HG03196 (cell line): Measurements from ENCODE around the gene ZNF582.

ENCODE experiments used
- ATAC-seq: cut with Tn5 transposase; IDR thresholded peaks from one replicate; pipeline ENCODE4 v1.9.1; 2021; ENCODE audit not compliant: unreplicated experiment

Gene ZNF582

DNA sequence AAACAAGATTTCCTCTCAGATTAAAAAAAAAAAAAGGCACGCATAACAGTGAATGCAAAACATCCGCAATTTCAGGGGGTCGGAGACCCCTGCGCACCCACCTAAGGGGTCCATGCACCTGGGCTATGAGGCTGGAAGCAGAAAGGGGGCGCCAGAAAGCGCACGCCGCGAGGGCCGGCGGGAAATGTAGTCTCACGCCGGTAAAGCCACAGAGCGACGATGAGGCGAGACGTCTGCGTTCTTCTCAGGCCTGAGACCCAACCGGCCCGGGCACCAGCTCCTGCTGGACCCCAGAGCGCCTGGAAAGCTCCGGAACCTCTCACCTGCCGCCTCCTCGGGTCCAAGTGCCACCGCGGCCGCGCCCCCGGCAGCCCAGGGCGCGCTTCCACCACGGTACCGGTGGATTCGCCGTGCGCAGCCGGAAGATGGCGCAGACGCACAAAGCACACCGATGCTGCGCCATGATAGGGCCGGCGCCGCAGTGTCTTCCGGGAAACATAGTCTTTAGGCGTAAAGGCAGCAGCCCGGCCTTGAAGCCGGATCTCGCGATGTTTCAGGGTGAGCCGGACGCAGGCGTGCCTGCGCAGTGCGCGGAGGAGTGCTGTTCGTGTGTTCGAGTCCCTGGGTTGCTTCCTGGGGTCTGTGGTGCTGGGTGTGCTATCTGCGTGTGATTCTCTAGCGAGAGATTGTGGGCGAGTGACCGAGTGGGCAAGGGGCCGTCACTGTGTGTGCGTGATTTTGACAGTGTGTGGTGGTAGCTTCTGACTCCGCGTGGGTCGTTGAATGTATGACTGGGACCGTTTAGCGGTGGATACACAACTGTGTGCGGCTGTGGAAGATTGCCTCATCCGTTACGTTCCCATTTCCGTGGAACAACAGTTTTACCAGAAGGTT is at the start of gene ZNF582:
Gene ZNF582, minus strand, starts transcription at position 416 of the 894 bp plus-strand sequence. CDS start 1,782 bp downstream, outside the sequence.
- peak; percentile 86 for ATAC-seq

DNA sequence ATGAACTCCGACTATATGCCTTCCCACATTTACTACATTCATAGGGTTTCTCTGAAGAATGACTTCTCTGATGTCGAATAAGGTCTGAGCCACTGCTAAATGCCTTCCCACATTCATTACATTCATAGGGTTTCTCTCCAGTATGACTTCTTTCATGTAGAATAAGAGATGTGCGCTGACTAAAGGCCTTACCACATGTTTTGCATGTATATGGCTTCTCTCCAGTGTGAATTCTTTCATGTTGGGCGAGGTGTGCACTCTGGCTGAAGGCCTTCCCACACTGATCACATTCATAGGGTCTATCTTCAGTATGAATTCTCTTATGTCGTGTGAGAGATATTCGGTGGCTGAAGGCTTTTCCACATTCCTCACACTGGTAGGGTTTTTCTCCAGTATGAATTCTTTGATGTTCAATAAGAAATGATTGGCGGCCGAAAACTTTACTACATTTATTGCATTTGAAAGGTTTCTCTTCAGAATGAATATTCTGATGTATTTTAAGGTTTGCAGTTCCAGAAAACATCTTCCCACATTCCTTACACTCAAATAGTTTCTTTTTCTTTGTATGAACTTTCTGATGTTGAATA is 48.0 kb upstream of the ZNF582 start:
- ATAC-seq: no peak

DNA sequence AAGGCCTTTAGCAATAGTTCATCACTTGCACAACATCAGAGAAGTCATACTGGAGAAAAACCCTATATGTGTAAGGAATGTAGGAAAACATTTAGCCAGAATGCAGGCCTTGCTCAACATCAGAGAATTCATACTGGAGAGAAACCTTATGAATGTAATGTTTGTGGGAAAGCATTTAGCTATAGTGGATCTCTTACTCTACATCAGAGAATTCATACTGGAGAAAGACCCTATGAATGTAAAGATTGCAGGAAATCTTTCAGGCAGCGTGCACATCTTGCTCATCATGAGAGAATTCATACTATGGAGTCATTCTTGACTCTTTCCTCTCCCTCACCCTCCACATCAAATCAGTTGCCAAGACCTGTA is 30.6 kb upstream of the ZNF582 start:
- no peak for ATAC-seq

DNA sequence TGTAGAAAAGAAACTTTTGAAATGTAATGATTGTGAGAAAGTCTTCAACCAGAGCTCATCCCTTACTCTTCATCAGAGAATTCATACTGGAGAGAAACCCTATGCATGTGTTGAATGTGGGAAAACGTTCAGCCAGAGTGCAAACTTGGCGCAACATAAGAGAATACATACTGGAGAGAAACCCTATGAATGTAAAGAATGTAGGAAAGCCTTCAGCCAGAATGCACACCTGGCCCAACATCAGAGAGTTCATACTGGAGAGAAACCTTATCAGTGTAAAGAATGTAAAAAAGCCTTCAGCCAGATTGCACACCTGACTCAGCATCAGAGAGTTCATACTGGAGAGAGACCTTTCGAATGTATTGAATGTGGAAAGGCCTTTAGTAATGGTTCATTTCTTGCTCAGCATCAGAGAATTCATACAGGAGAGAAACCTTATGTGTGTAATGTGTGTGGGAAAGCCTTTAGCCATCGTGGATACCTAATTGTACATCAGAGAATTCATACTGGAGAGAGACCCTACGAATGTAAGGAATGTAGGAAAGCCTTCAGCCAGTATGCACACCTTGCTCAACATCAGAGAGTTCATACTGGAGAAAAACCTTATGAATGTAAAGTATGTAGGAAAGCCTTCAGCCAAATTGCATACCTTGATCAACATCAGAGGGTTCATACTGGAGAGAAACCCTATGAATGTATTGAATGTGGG is 30.1 kb upstream of the ZNF582 start:
- no peak for ATAC-seq

DNA sequence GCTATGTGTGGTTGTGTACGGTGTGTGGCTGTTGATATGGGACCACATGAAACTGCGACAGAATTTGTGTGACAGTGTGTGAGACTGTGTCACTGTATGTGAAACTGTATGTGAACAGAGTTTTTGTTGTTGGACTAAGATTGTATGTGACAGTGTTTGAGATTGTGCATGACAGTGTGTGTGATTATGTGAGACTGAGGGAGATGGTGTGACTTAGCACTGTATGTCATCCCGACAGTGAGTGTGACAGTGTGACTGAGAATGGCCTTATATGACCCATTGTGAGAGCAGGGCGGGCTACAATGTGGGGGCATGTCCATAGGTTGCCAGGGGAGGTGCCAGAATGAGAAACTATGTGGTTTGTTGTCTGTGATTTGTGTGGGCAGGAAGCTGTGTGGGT is 11.7 kb upstream of the ZNF582 start:
- no peak for ATAC-seq

DNA sequence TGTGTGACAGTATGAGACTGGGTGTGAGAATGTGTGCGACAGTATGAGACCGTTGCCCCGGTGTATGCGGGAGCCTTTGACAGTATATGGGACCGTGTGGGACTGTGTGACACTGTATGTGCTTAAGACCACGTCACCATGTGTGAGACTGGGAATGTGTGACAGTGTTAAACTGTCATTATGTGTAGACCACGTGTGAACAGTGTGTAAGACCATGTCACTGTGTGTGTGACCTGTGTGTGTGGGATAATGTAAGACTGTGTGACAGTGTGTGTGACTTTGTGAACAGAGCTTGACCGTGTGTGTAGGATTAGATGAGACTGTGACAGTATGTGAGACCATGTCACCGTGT is 11.3 kb upstream of the ZNF582 start:
- peak; percentile 13 for ATAC-seq

DNA sequence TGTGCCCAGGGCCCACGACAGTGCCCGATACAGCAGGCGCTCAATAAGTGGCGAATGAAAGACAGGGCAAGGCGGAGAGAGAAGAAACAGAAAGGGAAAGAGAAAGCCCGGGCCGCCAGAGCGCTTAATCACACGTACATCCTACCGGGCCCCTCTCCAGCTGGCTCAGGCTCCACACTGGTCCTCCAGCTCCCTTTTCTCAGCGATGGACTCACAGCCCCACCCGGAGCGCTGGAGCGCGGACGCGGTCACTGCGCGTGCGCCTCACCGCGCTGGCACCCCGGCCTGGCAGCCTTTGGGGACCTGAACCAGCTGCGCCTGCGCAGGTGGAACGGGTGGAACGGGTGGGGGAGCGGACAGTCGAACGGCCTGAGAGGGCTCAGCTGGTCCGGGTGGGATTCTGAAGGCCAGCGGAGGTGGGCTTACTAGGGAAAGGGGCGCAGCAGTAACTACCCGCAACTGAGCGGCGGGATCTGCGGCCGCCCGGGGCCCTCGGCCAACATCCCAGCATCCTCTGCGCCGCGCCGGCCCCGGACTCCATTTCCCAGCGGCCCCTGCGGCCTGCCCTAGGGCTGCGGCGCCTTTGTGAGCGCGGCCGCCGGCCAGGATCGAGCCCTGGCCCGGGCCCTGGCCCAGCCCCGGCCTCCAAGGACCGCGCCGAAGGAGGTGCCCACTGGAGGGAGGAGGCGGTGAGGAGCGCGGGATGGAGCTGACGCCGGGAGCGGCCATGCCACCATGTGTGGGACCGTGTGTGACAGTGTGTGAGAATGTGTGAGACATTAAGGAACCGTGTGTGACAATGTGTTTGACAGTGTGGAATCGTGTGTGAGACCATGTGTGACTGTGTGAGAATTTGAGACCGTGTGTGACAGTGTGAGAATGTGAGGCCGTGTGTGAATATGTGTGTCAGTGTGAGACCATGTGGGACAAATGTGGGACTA is 10.7 kb upstream of the ZNF582 start, which contains the start of gene ZNF583:
Gene ZNF583, plus strand, starts transcription at position 569 of the 941 bp plus-strand sequence. CDS start 2,783 bp downstream, outside the sequence.
- ATAC-seq: peak; percentile 87

DNA sequence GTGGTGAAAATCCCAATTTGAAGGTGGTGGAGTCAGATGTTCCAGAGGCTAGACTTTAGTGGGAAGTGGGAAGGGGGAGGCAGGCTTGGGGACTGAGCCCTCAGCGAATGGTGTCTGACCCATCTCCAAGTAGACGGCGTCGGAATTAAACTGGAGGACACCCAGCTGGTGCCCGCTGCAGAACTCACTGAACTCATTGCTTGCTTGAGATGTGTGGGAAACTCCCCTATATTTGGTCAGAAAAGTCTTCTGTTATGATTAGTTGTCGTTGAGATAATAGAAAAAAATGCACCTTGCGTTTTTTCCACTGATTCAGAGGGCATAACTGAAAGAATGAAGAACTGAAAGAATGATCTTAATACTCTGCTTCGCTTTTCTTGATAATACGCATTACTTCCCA is 9.9 kb upstream of the ZNF582 start:
- peak; percentile 16 for ATAC-seq

DNA sequence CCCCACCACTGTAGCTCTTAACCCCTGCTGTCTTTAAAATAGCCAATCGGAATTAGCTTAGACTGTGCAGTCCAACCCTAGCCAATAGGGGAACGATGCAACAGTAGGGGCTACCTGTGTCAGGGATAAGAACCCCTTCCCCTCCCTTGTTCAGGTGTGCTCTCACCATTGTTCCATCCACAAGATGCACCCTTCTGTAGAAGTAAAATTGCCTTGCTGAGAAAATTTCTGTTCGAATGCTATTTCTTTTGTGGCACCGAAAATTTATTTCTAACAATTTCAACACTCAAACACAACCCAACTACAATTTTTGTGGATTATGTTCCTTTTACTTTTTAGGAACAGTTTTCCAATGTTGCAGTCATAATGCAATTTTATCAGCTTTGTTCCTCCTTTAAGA is 7.2 kb upstream of the ZNF582 start:
- ATAC-seq: no peak

DNA sequence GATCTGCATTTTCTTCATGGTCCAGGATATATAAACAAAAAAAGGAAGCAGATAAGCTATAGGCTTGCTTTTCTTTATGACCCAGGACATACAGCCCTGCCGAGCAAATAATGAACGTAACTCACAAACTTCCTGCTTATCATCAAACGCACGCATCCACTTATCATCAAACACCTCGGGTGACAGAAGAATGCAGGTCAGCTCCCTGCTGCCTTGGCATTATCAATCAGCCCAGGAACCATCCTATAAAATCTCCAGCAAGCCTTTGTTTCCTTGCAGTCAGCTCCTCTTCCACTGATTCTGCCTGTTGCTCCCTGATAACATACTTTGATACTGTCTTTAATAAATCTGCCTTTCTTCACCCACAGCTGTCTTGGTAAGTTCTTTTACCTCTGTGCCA is 5.5 kb upstream of the ZNF582 start:
- no peak for ATAC-seq

DNA sequence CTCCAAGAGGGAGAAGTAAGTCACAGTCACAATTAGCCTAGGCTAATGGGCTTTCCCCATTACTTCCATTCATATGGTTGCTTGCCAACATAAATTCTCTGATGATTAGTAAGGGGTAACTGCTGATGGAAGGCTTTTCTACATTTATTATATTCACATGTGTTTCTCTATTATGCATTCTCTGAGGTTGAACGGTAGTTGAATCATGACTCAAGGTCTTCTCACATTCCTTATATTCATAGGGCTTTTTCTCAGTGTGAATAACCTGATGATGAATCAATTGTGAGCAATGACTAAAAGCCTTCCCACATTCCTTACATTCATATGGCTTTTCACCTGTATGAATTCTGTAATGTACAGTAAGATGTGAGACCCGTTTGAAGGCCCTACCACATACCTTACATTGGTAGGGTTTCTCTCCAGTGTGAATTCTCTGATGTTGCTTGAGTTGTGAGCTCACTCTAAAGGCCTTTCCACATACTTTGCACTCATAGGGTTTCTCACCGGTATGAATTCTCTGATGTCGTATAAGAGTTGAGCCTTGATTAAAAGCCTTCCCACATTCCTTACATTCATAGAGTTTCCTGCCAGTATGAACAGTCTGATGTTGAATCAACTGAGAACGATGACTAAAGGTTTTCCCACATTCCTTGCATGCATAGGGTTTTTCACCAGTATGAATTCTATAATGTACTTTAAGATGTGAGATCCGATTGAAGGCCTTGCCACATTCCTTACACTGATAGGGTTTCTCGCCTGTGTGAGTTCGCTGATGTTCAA is 9.3 kb downstream of the ZNF582 start:
- no peak for ATAC-seq

DNA sequence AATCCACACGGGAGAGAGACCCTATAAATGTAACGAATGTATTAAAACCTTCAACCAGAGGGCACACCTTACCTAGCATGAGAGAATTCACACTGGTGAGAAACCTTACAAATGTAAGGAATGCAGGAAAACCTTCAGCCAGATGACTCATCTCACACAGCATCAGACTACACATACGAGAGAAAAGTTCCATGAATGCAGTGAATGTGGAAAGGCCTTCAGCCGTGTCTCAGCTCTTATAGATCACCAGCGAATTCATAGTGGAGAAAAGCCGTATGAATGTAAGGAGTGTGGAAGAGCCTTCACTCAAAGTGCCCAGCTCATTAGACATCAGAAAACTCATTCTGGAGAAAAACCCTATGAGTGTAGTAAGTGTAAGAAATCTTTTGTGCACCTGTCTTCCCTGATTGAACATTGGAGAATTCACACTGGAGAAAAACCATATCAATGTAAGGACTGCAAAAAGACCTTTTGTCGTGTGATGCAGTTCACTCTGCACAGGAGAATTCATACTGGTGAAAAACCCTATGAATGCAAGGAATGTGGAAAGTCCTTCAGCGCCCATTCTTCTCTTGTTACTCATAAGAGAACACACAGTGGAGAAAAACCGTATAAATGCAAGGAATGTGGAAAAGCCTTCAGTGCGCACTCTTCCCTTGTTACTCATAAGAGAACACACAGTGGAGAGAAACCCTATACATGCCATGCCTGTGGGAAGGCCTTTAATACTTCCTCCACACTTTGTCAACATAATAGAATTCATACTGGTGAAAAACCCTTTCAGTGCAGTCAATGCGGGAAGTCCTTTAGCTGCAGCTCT is 16.0 kb downstream of the ZNF582 start:
- ATAC-seq: no peak

DNA sequence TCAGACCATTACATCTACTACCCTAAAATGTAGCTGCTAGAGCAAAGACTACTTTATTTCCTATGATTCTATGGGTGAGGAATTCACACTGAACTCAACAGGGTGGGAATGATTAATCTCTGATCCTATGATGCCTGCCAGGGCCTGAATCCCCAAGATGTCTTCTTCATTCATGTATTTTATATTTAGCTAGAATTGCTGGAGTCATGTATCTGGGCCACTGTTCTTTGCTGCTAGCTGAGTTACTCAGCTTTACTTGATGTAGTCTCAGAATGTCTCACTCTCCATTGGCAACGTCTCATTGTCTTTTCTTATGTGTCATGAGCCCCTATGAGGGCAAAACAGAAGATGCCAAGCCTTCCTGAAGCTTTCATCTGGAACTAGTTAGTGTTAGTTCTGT is 21.1 kb downstream of the ZNF582 start:
- no peak for ATAC-seq

DNA sequence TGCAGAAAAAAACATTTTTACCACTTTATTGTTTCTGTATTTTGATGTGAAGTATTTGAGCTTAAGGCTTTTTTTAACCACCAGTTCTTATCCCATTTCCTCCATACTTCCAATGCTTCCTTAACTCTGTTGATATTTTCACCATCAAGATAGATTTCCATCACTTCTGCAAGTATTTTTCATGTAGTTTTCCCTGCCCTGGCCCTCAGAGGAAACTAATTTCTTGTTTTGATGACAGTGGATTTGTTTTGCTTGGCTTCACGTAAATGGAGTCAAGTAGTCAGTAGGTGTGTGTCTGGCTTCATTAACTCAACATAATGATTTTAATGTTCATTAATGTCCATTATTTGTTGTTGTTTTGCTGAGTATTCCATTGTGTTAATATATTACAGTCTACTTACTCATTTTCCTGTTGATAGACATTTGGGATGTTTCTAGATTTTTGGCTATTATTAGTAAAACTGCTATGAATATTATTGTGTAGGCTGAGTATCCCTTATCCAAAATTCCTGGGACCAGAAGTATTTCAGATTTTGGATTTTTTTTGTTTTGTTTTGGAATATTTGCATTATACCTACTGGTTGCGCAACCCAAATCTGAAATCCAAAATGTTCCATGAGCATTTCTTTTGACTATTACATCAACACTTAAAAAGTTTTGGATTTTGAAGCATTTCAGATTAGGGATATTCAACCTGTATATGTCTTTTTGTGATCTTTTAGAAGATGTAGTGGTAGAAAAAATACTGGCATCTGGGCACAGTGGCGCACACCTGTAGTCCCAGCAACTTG is 23.3 kb downstream of the ZNF582 start:
- no peak for ATAC-seq

DNA sequence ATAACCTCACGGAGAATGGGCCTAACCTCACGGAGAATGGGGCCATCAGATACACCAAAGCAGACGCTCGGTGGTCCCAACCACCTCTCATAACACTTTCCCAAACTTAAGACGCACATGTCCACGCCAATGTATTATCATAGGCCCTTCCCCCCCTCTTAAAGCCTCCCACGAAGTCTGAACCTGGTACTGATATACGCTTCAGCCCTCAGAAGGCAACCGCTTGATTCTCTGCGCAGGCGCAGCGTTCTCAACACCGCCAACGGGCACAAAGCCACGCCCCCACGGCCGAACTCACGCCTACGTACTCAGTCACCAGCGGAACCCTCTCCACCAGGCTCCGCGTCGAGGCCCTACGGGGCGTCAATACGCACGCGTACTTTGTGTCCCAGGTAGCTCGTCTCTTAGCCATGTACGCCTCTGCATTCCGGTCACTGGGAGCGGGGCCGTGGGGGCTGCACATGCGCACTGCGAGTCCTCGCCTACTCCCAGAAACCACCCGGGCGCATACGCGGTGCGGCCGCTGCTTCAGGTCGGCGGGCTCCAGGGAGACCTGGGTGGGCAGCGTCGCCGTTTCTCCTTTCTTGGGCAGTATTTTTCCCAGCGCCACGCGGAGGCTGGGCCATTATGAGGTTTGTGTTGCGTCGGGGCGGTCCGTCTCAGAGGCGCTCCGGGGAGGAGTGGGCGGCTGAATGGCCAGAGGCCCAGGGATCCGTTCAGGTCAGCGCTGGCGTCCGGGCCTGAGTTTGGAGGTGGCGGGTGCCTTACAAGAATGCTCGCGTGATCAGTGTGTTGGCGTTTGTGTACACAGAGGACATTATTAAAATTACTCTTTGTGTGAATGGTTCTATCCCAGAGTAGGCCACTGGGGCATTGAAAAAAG is 25.3 kb downstream of the ZNF582 start:
- ATAC-seq: no peak

DNA sequence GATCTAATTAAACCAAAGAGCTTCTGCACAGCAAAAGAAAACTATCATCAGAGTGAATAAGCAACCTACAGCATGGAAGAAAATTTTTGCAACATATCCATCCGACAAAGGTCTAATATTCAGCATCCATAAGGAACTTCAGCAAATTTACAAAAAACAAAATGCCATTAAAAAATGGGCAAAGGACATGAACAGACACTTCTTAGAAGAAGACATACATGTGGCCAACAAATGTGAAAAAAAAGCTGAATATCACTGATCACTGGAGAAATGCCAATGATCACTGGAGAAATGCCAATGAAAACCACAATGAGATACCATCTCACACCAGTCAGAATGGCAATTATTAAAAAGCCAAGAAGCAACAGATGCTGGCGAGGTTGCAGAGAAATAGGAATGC is 32.5 kb downstream of the ZNF582 start:
- no peak for ATAC-seq

DNA sequence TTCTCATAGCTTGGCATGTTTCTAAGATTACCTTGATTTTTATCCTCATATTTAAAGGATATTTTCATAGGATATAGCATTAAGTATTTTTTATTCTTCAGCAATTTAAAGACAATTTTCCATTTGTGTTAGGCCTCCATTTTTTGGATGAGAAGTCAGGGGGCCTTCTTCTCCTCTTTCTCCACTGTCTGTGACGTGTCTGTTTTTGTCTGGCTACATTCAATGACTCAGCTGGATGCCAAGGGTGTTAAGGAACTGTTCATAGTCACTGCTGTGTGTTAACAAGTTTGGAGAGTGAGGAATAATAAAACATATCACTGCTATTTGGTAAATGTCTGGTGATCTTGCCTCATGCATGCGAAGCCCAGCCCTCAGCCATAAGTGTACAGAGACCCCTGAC is 36.4 kb downstream of the ZNF582 start:
- ATAC-seq: no peak
